ENCODE data around the gene MARCHF9. TPM values are rescaled to one million over a fixed set of nuclear protein-coding genes. Genes with fewer than 3 reads are reported as not detected.

MARCHF9 gene
- total RNA-seq, 1 donor from 2014 or later, result 8.1 TPM

- TF ChIP-seq EZH2 (IDR thresholded peaks at IDR 0.05) (no peak), EZH2phosphoT487 (IDR thresholded peaks at IDR 0.05) (no peak), CTCF (IDR thresholded peaks at IDR 0.05) (no peak)
- peaks cover 4% of the 10 kb centered on the region for H3K9me3 Mint-ChIP-seq
- H3K9ac ChIP-seq, result no peak overlapping the region
- H4K20me1 ChIP-seq (ENCODE audit: low read depth), result peaks cover 29% of the 10 kb centered on the region
- peaks cover 44% of the 10 kb centered on the region for H3K27me3 Mint-ChIP-seq (ENCODE audit: insufficient read depth, low read depth)
- no peak overlapping the region for H3K4me3 Mint-ChIP-seq
- no peak overlapping the region for H3K27ac ChIP-seq
- H3K36me3 Mint-ChIP-seq, result peaks cover 18% of the 10 kb centered on the region
- no peaks in the 10 kb centered on the region for H3K36me3 ChIP-seq
- no peak overlapping the region for H3K4me2 ChIP-seq
- H3K27me3 ChIP-seq, result peaks cover 51% of the 10 kb centered on the region
- H3K4me1 ChIP-seq, result peaks cover 24% of the 10 kb centered on the region
- H3K4me3 ChIP-seq, result no peak overlapping the region
- H3F3A ChIP-seq (ENCODE audit: low read depth), result peaks cover 40% of the 10 kb centered on the region
- no peak for DNase-seq (ENCODE audit: low spot score)
- no peak overlapping the region for H2AFZ ChIP-seq (replicated peaks)
- no peaks in the 10 kb centered on the region for H3K9me3 ChIP-seq (ENCODE audit: low read depth)
- peaks cover 29% of the 10 kb centered on the region for H3K4me1 Mint-ChIP-seq
- no peak overlapping the region for H3K27ac Mint-ChIP-seq
- peaks cover 8% of the 10 kb centered on the region for H3K79me2 ChIP-seq (ENCODE audit: low read depth)
Measured at GRCh38 chr12:57767876-57768275, 13.0 kb downstream of the MARCHF9 start.

- TF ChIP-seq EZH2 (IDR thresholded peaks at IDR 0.05) (no peak), CTCF (IDR thresholded peaks at IDR 0.05) (no peak), EZH2phosphoT487 (IDR thresholded peaks at IDR 0.05) (no peak)
- H3K27ac Mint-ChIP-seq, result no peak overlapping the region
Measured at GRCh38 chr12:57769594-57769993, 14.7 kb downstream of the MARCHF9 start.

GRCh38 chr12:57770734-57771133 is 15.8 kb downstream of the MARCHF9 start:
- no peak overlapping the region for H2AFZ ChIP-seq (replicated peaks)
- no peak overlapping the region for H3K9ac ChIP-seq
- H3K4me3 ChIP-seq, result no peak overlapping the region
- Mint-ChIP-seq H3K4me3 (peak overlapping the region; percentile 83), H3K4me1 (peaks cover 28% of the 10 kb centered on the region), H3K9me3 (peaks cover 2% of the 10 kb centered on the region), H3K36me3 (peaks cover 14% of the 10 kb centered on the region), H3K27me3 (ENCODE audit: insufficient read depth, low read depth) (peaks cover 17% of the 10 kb centered on the region), H3K27ac (no peak overlapping the region)
- H3K79me2 ChIP-seq (ENCODE audit: low read depth), result peaks cover 8% of the 10 kb centered on the region
- H3K4me1 ChIP-seq, result peaks cover 18% of the 10 kb centered on the region
- H3K27ac ChIP-seq, result no peak overlapping the region
- peaks cover 18% of the 10 kb centered on the region for H4K20me1 ChIP-seq (ENCODE audit: low read depth)
- H3K36me3 ChIP-seq, result no peaks in the 10 kb centered on the region
- H3K9me3 ChIP-seq (ENCODE audit: low read depth), result no peaks in the 10 kb centered on the region
- H3F3A ChIP-seq (ENCODE audit: low read depth), result peaks cover 35% of the 10 kb centered on the region
- H3K27me3 ChIP-seq, result peaks cover 33% of the 10 kb centered on the region
- H3K4me2 ChIP-seq, result peak overlapping the region; percentile 95
- no peak for DNase-seq (ENCODE audit: low spot score)
- TF ChIP-seq CTCF (IDR thresholded peaks at IDR 0.05), result no peak

More at GRCh38 chr12:57769594-57769993, 14.7 kb downstream of the MARCHF9 start:
- Histone ChIP-seq H3K9me3 (ENCODE audit: low read depth) (no peaks in the 10 kb centered on the region), H3K79me2 (ENCODE audit: low read depth) (peaks cover 8% of the 10 kb centered on the region), H3K4me2 (no peak overlapping the region), H3K4me1 (peaks cover 24% of the 10 kb centered on the region), H2AFZ (replicated peaks) (no peak overlapping the region), H3K36me3 (no peaks in the 10 kb centered on the region), H3K27ac (no peak overlapping the region), H3K9ac (no peak overlapping the region), H3K4me3 (no peak overlapping the region), H4K20me1 (ENCODE audit: low read depth) (peaks cover 29% of the 10 kb centered on the region), H3K27me3 (peaks cover 45% of the 10 kb centered on the region), H3F3A (ENCODE audit: low read depth) (peaks cover 43% of the 10 kb centered on the region)
- H3K4me3 Mint-ChIP-seq, result peak overlapping the region; percentile 39
- peaks cover 28% of the 10 kb centered on the region for H3K27me3 Mint-ChIP-seq (ENCODE audit: insufficient read depth, low read depth)
- H3K4me1 Mint-ChIP-seq, result peaks cover 28% of the 10 kb centered on the region
- H3K9me3 Mint-ChIP-seq, result peaks cover 2% of the 10 kb centered on the region
- no peak for DNase-seq (ENCODE audit: low spot score)
- peaks cover 14% of the 10 kb centered on the region for H3K36me3 Mint-ChIP-seq
